ENCODE measurements around the gene ATP5IF1. TPM values are rescaled to one million over a fixed set of nuclear protein-coding genes. Genes with fewer than 3 reads are reported as not detected.

The ATP5IF1 gene
- total and polyA plus RNA-seq, 9 of the 15 experiments (the other 6 are each of a cell fraction or from before 2014, with no cell fraction given), result 292 to 1,422 (median 388) TPM

GRCh38 chr1:28281608-28282425 lies 45.9 kb downstream of the ATP5IF1 start (continued):
- TF ChIP-seq, protein P1, sequence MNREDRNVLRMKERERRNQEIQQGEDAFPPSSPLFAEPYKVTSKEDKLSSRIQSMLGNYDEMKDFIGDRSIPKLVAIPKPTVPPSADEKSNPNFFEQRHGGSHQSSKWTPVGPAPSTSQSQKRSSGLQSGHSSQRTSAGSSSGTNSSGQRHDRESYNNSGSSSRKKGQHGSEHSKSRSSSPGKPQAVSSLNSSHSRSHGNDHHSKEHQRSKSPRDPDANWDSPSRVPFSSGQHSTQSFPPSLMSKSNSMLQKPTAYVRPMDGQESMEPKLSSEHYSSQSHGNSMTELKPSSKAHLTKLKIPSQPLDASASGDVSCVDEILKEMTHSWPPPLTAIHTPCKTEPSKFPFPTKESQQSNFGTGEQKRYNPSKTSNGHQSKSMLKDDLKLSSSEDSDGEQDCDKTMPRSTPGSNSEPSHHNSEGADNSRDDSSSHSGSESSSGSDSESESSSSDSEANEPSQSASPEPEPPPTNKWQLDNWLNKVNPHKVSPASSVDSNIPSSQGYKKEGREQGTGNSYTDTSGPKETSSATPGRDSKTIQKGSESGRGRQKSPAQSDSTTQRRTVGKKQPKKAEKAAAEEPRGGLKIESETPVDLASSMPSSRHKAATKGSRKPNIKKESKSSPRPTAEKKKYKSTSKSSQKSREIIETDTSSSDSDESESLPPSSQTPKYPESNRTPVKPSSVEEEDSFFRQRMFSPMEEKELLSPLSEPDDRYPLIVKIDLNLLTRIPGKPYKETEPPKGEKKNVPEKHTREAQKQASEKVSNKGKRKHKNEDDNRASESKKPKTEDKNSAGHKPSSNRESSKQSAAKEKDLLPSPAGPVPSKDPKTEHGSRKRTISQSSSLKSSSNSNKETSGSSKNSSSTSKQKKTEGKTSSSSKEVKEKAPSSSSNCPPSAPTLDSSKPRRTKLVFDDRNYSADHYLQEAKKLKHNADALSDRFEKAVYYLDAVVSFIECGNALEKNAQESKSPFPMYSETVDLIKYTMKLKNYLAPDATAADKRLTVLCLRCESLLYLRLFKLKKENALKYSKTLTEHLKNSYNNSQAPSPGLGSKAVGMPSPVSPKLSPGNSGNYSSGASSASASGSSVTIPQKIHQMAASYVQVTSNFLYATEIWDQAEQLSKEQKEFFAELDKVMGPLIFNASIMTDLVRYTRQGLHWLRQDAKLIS (CRISPR knock-in tag; IDR thresholded peaks at IDR 0.05), result 0 out of 2 replicates have a peak, but pooled peaks have one; percentile 47
- peak; percentile 30; the same call in 1 of the 2 replicates for TF ChIP-seq RBFOX2 (IDR thresholded peaks at IDR 0.05; ENCODE audit: low read depth, low read length)
- TF ChIP-seq HEY1 (CRISPR knock-in tag; IDR thresholded peaks at IDR 0.05; ENCODE audit: borderline replicate concordance), result no peak
- TF ChIP-seq, protein P2, sequence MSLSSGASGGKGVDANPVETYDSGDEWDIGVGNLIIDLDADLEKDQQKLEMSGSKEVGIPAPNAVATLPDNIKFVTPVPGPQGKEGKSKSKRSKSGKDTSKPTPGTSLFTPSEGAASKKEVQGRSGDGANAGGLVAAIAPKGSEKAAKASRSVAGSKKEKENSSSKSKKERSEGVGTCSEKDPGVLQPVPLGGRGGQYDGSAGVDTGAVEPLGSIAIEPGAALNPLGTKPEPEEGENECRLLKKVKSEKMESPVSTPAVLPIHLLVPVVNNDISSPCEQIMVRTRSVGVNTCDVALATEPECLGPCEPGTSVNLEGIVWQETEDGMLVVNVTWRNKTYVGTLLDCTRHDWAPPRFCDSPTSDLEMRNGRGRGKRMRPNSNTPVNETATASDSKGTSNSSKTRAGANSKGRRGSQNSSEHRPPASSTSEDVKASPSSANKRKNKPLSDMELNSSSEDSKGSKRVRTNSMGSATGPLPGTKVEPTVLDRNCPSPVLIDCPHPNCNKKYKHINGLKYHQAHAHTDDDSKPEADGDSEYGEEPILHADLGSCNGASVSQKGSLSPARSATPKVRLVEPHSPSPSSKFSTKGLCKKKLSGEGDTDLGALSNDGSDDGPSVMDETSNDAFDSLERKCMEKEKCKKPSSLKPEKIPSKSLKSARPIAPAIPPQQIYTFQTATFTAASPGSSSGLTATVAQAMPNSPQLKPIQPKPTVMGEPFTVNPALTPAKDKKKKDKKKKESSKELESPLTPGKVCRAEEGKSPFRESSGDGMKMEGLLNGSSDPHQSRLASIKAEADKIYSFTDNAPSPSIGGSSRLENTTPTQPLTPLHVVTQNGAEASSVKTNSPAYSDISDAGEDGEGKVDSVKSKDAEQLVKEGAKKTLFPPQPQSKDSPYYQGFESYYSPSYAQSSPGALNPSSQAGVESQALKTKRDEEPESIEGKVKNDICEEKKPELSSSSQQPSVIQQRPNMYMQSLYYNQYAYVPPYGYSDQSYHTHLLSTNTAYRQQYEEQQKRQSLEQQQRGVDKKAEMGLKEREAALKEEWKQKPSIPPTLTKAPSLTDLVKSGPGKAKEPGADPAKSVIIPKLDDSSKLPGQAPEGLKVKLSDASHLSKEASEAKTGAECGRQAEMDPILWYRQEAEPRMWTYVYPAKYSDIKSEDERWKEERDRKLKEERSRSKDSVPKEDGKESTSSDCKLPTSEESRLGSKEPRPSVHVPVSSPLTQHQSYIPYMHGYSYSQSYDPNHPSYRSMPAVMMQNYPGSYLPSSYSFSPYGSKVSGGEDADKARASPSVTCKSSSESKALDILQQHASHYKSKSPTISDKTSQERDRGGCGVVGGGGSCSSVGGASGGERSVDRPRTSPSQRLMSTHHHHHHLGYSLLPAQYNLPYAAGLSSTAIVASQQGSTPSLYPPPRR (CRISPR knock-in tag; IDR thresholded peaks at IDR 0.05; ENCODE audit: borderline replicate concordance), result no peak
- TF ChIP-seq MLLT1 (IDR thresholded peaks at IDR 0.05), result peak in 1 of 2 experiments; percentile 76; a peak in 2 of 4 replicates
- TF ChIP-seq BRF1 (IDR thresholded peaks at IDR 0.05; ENCODE audit: borderline replicate concordance, extremely low read depth, insufficient read length), result no peak
- TF ChIP-seq ZBTB17 (CRISPR knock-in tag; IDR thresholded peaks at IDR 0.05), result peak; percentile 79
- TF ChIP-seq TFAM (CRISPR knock-in tag; conservative IDR thresholded peaks at IDR 0.05), result no peak
- TF ChIP-seq, protein P3, sequence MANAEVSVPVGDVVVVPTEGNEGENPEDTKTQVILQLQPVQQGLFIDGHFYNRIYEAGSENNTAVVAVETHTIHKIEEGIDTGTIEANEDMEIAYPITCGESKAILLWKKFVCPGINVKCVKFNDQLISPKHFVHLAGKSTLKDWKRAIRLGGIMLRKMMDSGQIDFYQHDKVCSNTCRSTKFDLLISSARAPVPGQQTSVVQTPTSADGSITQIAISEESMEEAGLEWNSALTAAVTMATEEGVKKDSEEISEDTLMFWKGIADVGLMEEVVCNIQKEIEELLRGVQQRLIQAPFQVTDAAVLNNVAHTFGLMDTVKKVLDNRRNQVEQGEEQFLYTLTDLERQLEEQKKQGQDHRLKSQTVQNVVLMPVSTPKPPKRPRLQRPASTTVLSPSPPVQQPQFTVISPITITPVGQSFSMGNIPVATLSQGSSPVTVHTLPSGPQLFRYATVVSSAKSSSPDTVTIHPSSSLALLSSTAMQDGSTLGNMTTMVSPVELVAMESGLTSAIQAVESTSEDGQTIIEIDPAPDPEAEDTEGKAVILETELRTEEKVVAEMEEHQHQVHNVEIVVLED (CRISPR knock-in tag; IDR thresholded peaks at IDR 0.05), result no peak

All from K562 (cell line).